GM19025 (cell line): ENCODE results near the gene MTM1.

Experiments used
- ATAC-seq: cut with Tn5 transposase; IDR thresholded peaks from one replicate; pipeline ENCODE4 v1.9.1; 2021; ENCODE audit warnings: mild to moderate bottlenecking, low read depth, moderate library complexity; ENCODE audit not compliant: unreplicated experiment

The MTM1 gene

GRCh38 chrX:150548251-150548650 is 20.2 kb upstream of the MTM1 start:
- no peak for ATAC-seq

GRCh38 chrX:150548684-150549083 is 19.7 kb upstream of the MTM1 start:
- no peak for ATAC-seq

GRCh38 chrX:150551963-150552362 is 16.5 kb upstream of the MTM1 start:
- no peak for ATAC-seq

GRCh38 chrX:150558424-150558823 is 10.0 kb upstream of the MTM1 start:
- ATAC-seq = no peak

- ATAC-seq = no peak
These were observed 3.6 kb upstream of the MTM1 start for GRCh38 chrX:150564838-150565237.

GRCh38 chrX:150565551-150565950 is 2.9 kb upstream of the MTM1 start:
- ATAC-seq = no peak

- no peak for ATAC-seq
These were observed 1.7 kb upstream of the MTM1 start for GRCh38 chrX:150566734-150567182.

- ATAC-seq = no peak
These were observed 639 bp upstream of the MTM1 start for GRCh38 chrX:150567645-150568319.

- ATAC-seq = peak; percentile 5
These were observed 695 bp downstream of the MTM1 start for GRCh38 chrX:150569155-150569477.

GRCh38 chrX:150570512-150570911 is 2.1 kb downstream of the MTM1 start:
- no peak for ATAC-seq

- ATAC-seq = no peak
These were observed 3.8 kb downstream of the MTM1 start for GRCh38 chrX:150572206-150572605.

- ATAC-seq = no peak
These were observed 4.7 kb downstream of the MTM1 start for GRCh38 chrX:150573106-150573505.

- no peak for ATAC-seq
These were observed 5.3 kb downstream of the MTM1 start for GRCh38 chrX:150573702-150574101.

GRCh38 chrX:150574559-150575418 is 6.4 kb downstream of the MTM1 start:
- ATAC-seq = no peak

GRCh38 chrX:150575419-150575814 is 7.0 kb downstream of the MTM1 start:
- ATAC-seq = no peak

GRCh38 chrX:150577174-150577573 is 8.8 kb downstream of the MTM1 start:
- ATAC-seq = no peak

GRCh38 chrX:150581093-150581775 is 12.8 kb downstream of the MTM1 start:
- ATAC-seq = no peak

- ATAC-seq = no peak
These were observed 14.0 kb downstream of the MTM1 start for GRCh38 chrX:150582338-150582948.

- ATAC-seq = no peak
These were observed 19.4 kb downstream of the MTM1 start for GRCh38 chrX:150587585-150588503.

- no peak for ATAC-seq
These were observed 26.2 kb downstream of the MTM1 start for GRCh38 chrX:150594584-150594983.
